PC-9 (cell line): ENCODE measurements around the gene MECR. TPM values are rescaled to one million over a fixed set of nuclear protein-coding genes. Genes with fewer than 3 reads are reported as not detected.
"Not testable (repeated sequence)": the region's sequence is repeated elsewhere in the genome, so short reads cannot be mapped to it uniquely, and the experiment has no call there.

Source experiments
- BruUV-seq: library from RNA; stranded (reverse); fragments of 400-500 nt; replicated peaks from 2 replicates; lab custom pipeline; 2021; lab: Mats Ljungman, UMichigan
- CTCF ChIA-PET: fragments of 300-600 bp; sonication (Branson Sonifier 250); formaldehyde crosslinking; loops from one replicate; lab custom pipeline; 2022; ENCODE audit warnings: antibody characterized with exemption; lab: Charles Lee
- POLR2A ChIA-PET: fragments of 300-600 bp; sonication (Branson Sonifier 250); formaldehyde crosslinking; loops from one replicate; lab custom pipeline; 2022; ENCODE audit warnings: antibody characterized with exemption; ENCODE audit not compliant: unreplicated experiment; lab: Charles Lee
- DNase-seq, 2 experiments: peaks; one replicate each; pipeline versions ENCODE4 v3.0.0 to v3.0.0-alpha.2; 2015 to 2022; ENCODE audit warnings: mixed read lengths in 1 of 2
- H2AFZ ChIP-seq: fragments of 200-600 bp; sonication (generic); 2 replicates; pipeline ENCODE4 v1.8.1; 2017; ENCODE audit warnings: antibody characterized with exemption
- H3F3A ChIP-seq: fragments of 200-600 bp; sonication (generic); 2 replicates; pipeline ENCODE4 v1.8.1; 2017; ENCODE audit warnings: antibody characterized with exemption, mild to moderate bottlenecking, low read depth; ENCODE audit not compliant: insufficient read depth
- H3K27ac ChIP-seq: fragments of 200-600 bp; sonication (generic); 2 replicates; pipeline ENCODE4 v1.6.1; 2016; ENCODE audit warnings: mixed run types
- H3K27me3 ChIP-seq: fragments of 200-600 bp; sonication (generic); 2 replicates; pipeline ENCODE4 v1.6.1; 2016; ENCODE audit warnings: low read depth, mixed run types; ENCODE audit not compliant: insufficient read depth
- H3K36me3 ChIP-seq: fragments of 200-600 bp; sonication (generic); 2 replicates; pipeline ENCODE4 v1.6.1; 2016; ENCODE audit warnings: low read depth, mixed run types
- H3K4me1 ChIP-seq: fragments of 200-600 bp; sonication (generic); replicated peaks from 2 replicates; pipeline ENCODE4 v1.6.1; 2016; ENCODE audit warnings: mixed run types; ENCODE audit not compliant: insufficient read depth
- H3K4me2 ChIP-seq: fragments of 200-600 bp; sonication (generic); 2 replicates; pipeline ENCODE4 v1.6.1; 2017; ENCODE audit warnings: mixed run types
- H3K4me3 ChIP-seq: fragments of 200-600 bp; sonication (generic); 2 replicates; pipeline ENCODE4 v1.6.1; 2016; ENCODE audit warnings: mixed run types
- H3K79me2 ChIP-seq: fragments of 200-600 bp; sonication (generic); 2 replicates; pipeline ENCODE4 v1.6.1; 2017; ENCODE audit warnings: low read depth, mixed run types
- H3K9me2 ChIP-seq: fragments of 200-600 bp; sonication (generic); 2 replicates; pipeline ENCODE4 v1.8.1; 2017; ENCODE audit warnings: mild to moderate bottlenecking; ENCODE audit not compliant: insufficient read depth
- H3K9me3 ChIP-seq: fragments of 200-600 bp; sonication (generic); 2 replicates; pipeline ENCODE4 v1.8.1; 2016; ENCODE audit warnings: low read depth; ENCODE audit not compliant: insufficient read depth
- H4K20me1 ChIP-seq: fragments of 200-600 bp; sonication (generic); 2 replicates; pipeline ENCODE4 v1.8.1; 2017; ENCODE audit not compliant: insufficient read depth
- EZH2 ChIP-seq: fragments of 200-600 bp; sonication (generic); IDR thresholded peaks from 2 replicates; pipeline ENCODE4 v1.8.0; 2017; ENCODE audit warnings: antibody characterized with exemption, low read depth
- intact Hi-C: fragments of 100-400 bp; cut with micrococcal nuclease; formaldehyde crosslinking; loops from one replicate; pipeline ENCODE4 v1.10.0; 2022; ENCODE audit not compliant: unreplicated experiment
- total RNA-seq: library from RNA; stranded (reverse); gene quantifications from 2 replicates; pipeline ENCODE4 v1.2.3, GENCODE V29; 2021
- TF ChIP-seq, protein P1 (sequence below): fragments of 200-600 bp; sonication (generic); conservative IDR thresholded peaks from 2 replicates; pipeline ENCODE4 v1.6.1; 2017; ENCODE audit warnings: mixed run types, antibody characterized with exemption, mild to moderate bottlenecking, moderate library complexity

MECR gene
- total RNA-seq, 1 experiment from 2014 or later: 46.4 TPM

- TF ChIP-seq, protein P1, sequence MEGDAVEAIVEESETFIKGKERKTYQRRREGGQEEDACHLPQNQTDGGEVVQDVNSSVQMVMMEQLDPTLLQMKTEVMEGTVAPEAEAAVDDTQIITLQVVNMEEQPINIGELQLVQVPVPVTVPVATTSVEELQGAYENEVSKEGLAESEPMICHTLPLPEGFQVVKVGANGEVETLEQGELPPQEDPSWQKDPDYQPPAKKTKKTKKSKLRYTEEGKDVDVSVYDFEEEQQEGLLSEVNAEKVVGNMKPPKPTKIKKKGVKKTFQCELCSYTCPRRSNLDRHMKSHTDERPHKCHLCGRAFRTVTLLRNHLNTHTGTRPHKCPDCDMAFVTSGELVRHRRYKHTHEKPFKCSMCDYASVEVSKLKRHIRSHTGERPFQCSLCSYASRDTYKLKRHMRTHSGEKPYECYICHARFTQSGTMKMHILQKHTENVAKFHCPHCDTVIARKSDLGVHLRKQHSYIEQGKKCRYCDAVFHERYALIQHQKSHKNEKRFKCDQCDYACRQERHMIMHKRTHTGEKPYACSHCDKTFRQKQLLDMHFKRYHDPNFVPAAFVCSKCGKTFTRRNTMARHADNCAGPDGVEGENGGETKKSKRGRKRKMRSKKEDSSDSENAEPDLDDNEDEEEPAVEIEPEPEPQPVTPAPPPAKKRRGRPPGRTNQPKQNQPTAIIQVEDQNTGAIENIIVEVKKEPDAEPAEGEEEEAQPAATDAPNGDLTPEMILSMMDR: no peak
- TF ChIP-seq EZH2: no peak
- Histone ChIP-seq H3K27ac (no peak overlapping the region), H2AFZ (no peak overlapping the region), H3K79me2 (peaks cover 41% of the 10 kb centered on the region), H3K4me2 (no peak overlapping the region), H3K27me3 (no peaks in the 10 kb centered on the region), H3K4me1 (peaks cover 28% of the 10 kb centered on the region), H3F3A (peaks cover 24% of the 10 kb centered on the region), H3K36me3 (0 out of 2 replicates have a peak, but pooled peaks cover 4% of the 10 kb centered on the region), H3K9me2 (no peaks in the 10 kb centered on the region), H3K9me3 (no peaks in the 10 kb centered on the region), H4K20me1 (no peaks in the 10 kb centered on the region), H3K4me3 (no peak overlapping the region)
- POLR2A ChIA-PET: no interaction called here
- DNase-seq: no peak
- intact Hi-C loops: no loop called here
- BruUV-seq: no TSS peak
- CTCF ChIA-PET: no interaction called here
These were observed 6.3 kb downstream of the MECR start for GRCh38 chr1:29224356-29224837.

DNA sequence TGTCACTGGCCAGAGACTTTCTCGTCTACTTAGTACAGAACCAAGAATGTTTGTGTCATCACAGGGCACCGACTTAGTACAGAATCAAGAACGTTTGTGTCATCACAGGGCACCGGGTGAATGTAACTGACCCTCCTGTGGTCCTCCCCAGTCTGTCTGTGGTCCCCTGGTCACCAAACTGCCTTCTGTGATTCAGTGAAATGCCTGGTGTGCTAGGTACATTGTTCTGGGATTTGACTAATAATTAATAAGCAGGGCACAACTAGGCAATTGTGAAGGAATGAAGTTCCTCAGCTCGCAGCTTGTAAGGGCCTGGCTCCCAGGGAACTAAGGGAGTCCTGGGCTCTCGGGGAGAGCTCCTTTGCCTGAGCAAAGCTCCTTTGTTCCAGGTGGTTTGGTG is 7.2 kb downstream of the MECR start:
- TF ChIP-seq, protein P1: no peak
- no peak for TF ChIP-seq EZH2
- Histone ChIP-seq H3K9me2 (no peaks in the 10 kb centered on the region), H3K4me2 (no peak overlapping the region), H3F3A (peaks cover 16% of the 10 kb centered on the region), H3K79me2 (peaks cover 33% of the 10 kb centered on the region), H3K27me3 (no peaks in the 10 kb centered on the region), H2AFZ (no peak overlapping the region), H3K4me3 (no peak overlapping the region), H3K4me1 (peaks cover 20% of the 10 kb centered on the region), H3K9me3 (no peaks in the 10 kb centered on the region), H4K20me1 (no peaks in the 10 kb centered on the region), H3K36me3 (0 out of 2 replicates have a peak, but pooled peaks cover 5% of the 10 kb centered on the region), H3K27ac (no peak overlapping the region)
- intact Hi-C loops: no loop called here
- ChIA-PET CTCF (no interaction called here), POLR2A (interaction anchor here (0.7 kb wide), 1 partner anchor 261 kb away, joined by 3 read pairs; no protein-coding TSS in a partner anchor)
- BruUV-seq: no TSS peak
- DNase-seq: no peak

DNA sequence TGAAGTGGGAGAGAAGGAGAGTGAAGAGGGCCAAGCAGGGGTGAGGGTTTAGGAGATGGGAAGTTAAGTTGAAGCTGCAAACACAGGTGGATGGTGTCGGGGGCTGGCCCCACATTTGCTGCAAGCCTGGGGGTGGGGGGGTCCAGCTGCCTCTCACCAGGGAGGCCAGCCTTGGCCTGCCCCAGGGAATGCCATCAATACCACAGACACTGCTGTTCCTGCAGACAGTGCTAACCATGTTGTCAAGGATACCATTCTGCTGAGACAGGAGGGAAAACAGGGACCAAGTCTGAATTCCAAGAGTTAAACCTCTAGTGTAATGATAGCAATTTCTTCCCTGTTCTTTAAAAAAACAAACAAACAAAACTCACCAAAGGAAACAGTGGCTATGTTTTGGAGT is 8.0 kb downstream of the MECR start:
- H3K36me3 ChIP-seq: 0 out of 2 replicates have a peak, but pooled peaks cover 5% of the 10 kb centered on the region
- H4K20me1 ChIP-seq: no peaks in the 10 kb centered on the region
- H3K27ac ChIP-seq: no peak overlapping the region
- H3F3A ChIP-seq: peaks cover 9% of the 10 kb centered on the region
- intact Hi-C loops: no loop called here
- H2AFZ ChIP-seq: no peak overlapping the region
- POLR2A ChIA-PET: no interaction called here
- peaks cover 12% of the 10 kb centered on the region for H3K4me1 ChIP-seq
- no peaks in the 10 kb centered on the region for H3K9me3 ChIP-seq
- H3K79me2 ChIP-seq: peaks cover 31% of the 10 kb centered on the region; the same call in 1 of the 2 replicates
- no peaks in the 10 kb centered on the region for H3K27me3 ChIP-seq
- no peaks in the 10 kb centered on the region for H3K9me2 ChIP-seq
- DNase-seq: no peak
- no peak overlapping the region for H3K4me2 ChIP-seq
- CTCF ChIA-PET: no interaction called here
- H3K4me3 ChIP-seq: no peak overlapping the region
- no TSS peak for BruUV-seq
- TF ChIP-seq, protein P1: no peak
- TF ChIP-seq EZH2: no peak

DNA sequence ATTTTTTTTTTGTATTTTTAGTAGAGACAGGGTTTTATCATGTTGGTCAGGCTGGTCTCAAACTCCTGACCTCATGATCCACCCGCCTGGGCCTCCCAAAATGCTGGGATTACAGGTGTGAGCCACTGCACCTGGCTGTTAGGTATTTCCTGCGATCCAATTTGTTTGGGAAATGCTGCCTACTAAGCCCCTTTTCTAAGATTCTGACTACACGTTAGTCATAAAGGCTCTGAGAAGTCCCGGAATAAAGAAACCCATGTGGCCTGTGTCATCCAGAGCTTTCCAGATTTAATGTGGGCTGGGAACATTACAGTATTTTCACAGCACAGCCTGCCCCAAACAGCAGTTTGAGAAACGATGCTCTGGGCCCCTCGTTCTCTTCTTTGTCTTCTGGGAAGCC is 8.5 kb downstream of the MECR start:
- H3K4me3 ChIP-seq, H3K36me3 ChIP-seq, POLR2A ChIA-PET, H3K27ac ChIP-seq, DNase-seq, H3K27me3 ChIP-seq, H2AFZ ChIP-seq, BruUV-seq, H3K9me3 ChIP-seq, CTCF ChIA-PET, H3F3A ChIP-seq, H3K4me2 ChIP-seq, H3K9me2 ChIP-seq, intact Hi-C loops, H4K20me1 ChIP-seq: not testable (repeated sequence)
- H3K79me2 ChIP-seq: peaks cover 31% of the 10 kb centered on the region; the same call in 1 of the 2 replicates
- H3K4me1 ChIP-seq: peaks cover 10% of the 10 kb centered on the region
